Natural killer cell (primary cell): ENCODE results near the gene CEP104. TPM values are rescaled to one million over a fixed set of nuclear protein-coding genes. Genes with fewer than 3 reads are reported as not detected.

Experiments
- ATAC-seq, 3 donors: fragments of 150-1000 bp in 2 of 3; fragments of 200-7000 bp in 1 of 3; cut with Tn5 transposase; 1 replicate in 1 of 3; 2 replicates in 2 of 3; pipeline ENCODE4 v1.10.0; 2021; ENCODE audit warnings: mild to moderate bottlenecking in 2 of 3, moderate library complexity in 2 of 3
- DNase-seq, 2 donors: peaks; one replicate each; pipeline versions ENCODE4 v3.0.0 to v3.0.0-alpha.2; 2013 to 2021; ENCODE audit warnings: mixed read lengths in 1 of 2
- H3K27ac ChIP-seq: one replicate; pipeline ENCODE4 v1.5.1; 2013; ENCODE audit warnings: mild to moderate bottlenecking, low read length
- H3K27me3 ChIP-seq: one replicate; pipeline ENCODE4 v1.6.1; 2013; ENCODE audit warnings: low read length; ENCODE audit not compliant: control insufficient read depth, insufficient read depth
- H3K36me3 ChIP-seq: one replicate; pipeline ENCODE4 v1.6.1; 2013; ENCODE audit warnings: low read length; ENCODE audit not compliant: control insufficient read depth, insufficient read depth
- H3K4me1 ChIP-seq: one replicate; pipeline ENCODE4 v1.6.1; 2013; ENCODE audit warnings: low read length; ENCODE audit not compliant: control insufficient read depth, insufficient read depth
- H3K4me3 ChIP-seq: one replicate; pipeline ENCODE4 v1.5.1; 2013; ENCODE audit warnings: low read length
- H3K9me3 ChIP-seq: one replicate; pipeline ENCODE4 v1.6.1; 2013; ENCODE audit warnings: low read length; ENCODE audit not compliant: control insufficient read depth, insufficient read depth
- H3K27ac Mint-ChIP-seq, 2 donors: one replicate each; pipeline ENCODE4 v1.8.0; 2022; ENCODE audit warnings: mild to moderate bottlenecking in 2 of 2, mixed read lengths in 2 of 2, moderate library complexity in 1 of 2
- H3K27me3 Mint-ChIP-seq, 2 donors: one replicate each; pipeline ENCODE4 v1.8.0; 2022; ENCODE audit warnings: low read depth in 2 of 2, mixed read lengths in 2 of 2
- H3K36me3 Mint-ChIP-seq: one replicate; pipeline ENCODE4 v1.8.0; 2022; ENCODE audit warnings: mixed read lengths
- H3K4me1 Mint-ChIP-seq, 2 donors: one replicate each; pipeline ENCODE4 v1.8.0; 2022; ENCODE audit warnings: mixed read lengths in 2 of 2
- H3K4me3 Mint-ChIP-seq: one replicate; pipeline ENCODE4 v1.8.0; 2022; ENCODE audit warnings: mild to moderate bottlenecking, moderate library complexity, mixed read lengths
- H3K9me3 Mint-ChIP-seq, 2 donors: one replicate each; pipeline ENCODE4 v1.8.0; 2022; ENCODE audit warnings: mixed read lengths in 2 of 2
- CTCF ChIP-seq: fragments of 200-600 bp; IDR thresholded peaks from one replicate; pipeline ENCODE4 v1.8.0; 2022; ENCODE audit warnings: antibody characterized with exemption
- WGBS: methylation state at CpG from one replicate; pipeline ENCODE4 v1.1.7; 2013; ENCODE audit warnings: missing lambda C conversion rate; ENCODE audit not compliant: insufficient coverage; 5-methylcytosine and 5-hydroxymethylcytosine counted together
- intact Hi-C: fragments of 100-400 bp; cut with micrococcal nuclease; formaldehyde crosslinking; loops from one replicate; pipeline ENCODE4 v1.14.2; 2022
- total RNA-seq, 4 donors: library from RNA; stranded (reverse); fragments of 120-200 nt in 1 of 4; gene quantifications; one replicate each; pipeline versions ENCODE4 v1.2.3 to v1.2.4, GENCODE V29; 2013 to 2022

CEP104 gene
- total RNA-seq, 3 donors from 2014 or later (not counting 1 experiment from before 2014, with no cell fraction given) = 37.1 to 60.2 (median 51.8) TPM

- Mint-ChIP-seq H3K27me3 (no peaks in the 10 kb centered on the region), H3K27ac (peak overlapping the region in 1 of 2 donors; percentile 47), H3K9me3 (no peaks in the 10 kb centered on the region), H3K4me1 (no peaks in the 10 kb centered on the region), H3K36me3 (no peaks in the 10 kb centered on the region), H3K4me3 (no peak overlapping the region)
- H3K9me3 ChIP-seq = no peaks in the 10 kb centered on the region
- ATAC-seq = no peak
- H3K27me3 ChIP-seq = no peaks in the 10 kb centered on the region
- peaks cover 43% of the 10 kb centered on the region for H3K36me3 ChIP-seq
- DNase-seq = no peak
- TF ChIP-seq CTCF = no peak
- H3K4me1 ChIP-seq = no peaks in the 10 kb centered on the region
- intact Hi-C loops = no loop called here
- WGBS = 97% methylated on average over 15 of the region's 15 CpGs
- H3K27ac ChIP-seq = no peak overlapping the region
- no peak overlapping the region for H3K4me3 ChIP-seq
Measured at GRCh38 chr1:3821908-3822307, 35.1 kb downstream of the CEP104 start.

- no peak overlapping the region for H3K4me3 Mint-ChIP-seq
- H3K27me3 Mint-ChIP-seq = no peaks in the 10 kb centered on the region
- H3K36me3 Mint-ChIP-seq = no peaks in the 10 kb centered on the region
- TF ChIP-seq CTCF = no peak
- ATAC-seq (no peak), DNase-seq (no peak)
- H3K4me3 ChIP-seq = no peak overlapping the region
- H3K27me3 ChIP-seq = no peaks in the 10 kb centered on the region
- H3K9me3 ChIP-seq = no peaks in the 10 kb centered on the region
- H3K4me1 ChIP-seq = no peaks in the 10 kb centered on the region
- H3K27ac Mint-ChIP-seq = no peak overlapping the region
- WGBS = 93% methylated on average over 13 of the region's 13 CpGs
- no peaks in the 10 kb centered on the region for H3K4me1 Mint-ChIP-seq
- H3K9me3 Mint-ChIP-seq = no peaks in the 10 kb centered on the region
- H3K27ac ChIP-seq = no peak overlapping the region
- peaks cover 42% of the 10 kb centered on the region for H3K36me3 ChIP-seq
- intact Hi-C loops = no loop called here
Measured at GRCh38 chr1:3821447-3821846, 35.6 kb downstream of the CEP104 start.

- H3K27ac ChIP-seq = no peak overlapping the region
- no peaks in the 10 kb centered on the region for H3K9me3 ChIP-seq
- H3K36me3 ChIP-seq = peaks cover 37% of the 10 kb centered on the region
- H3K4me3 ChIP-seq = no peak overlapping the region
- Mint-ChIP-seq H3K27me3 (no peaks in the 10 kb centered on the region), H3K4me3 (no peak overlapping the region), H3K36me3 (no peaks in the 10 kb centered on the region), H3K27ac (no peak overlapping the region), H3K9me3 (no peaks in the 10 kb centered on the region), H3K4me1 (no peaks in the 10 kb centered on the region)
- 91% methylated on average over 6 of the region's 6 CpGs for WGBS
- no peaks in the 10 kb centered on the region for H3K4me1 ChIP-seq
- intact Hi-C loops = no loop called here
- DNase-seq (no peak), ATAC-seq (no peak)
- no peak for TF ChIP-seq CTCF
- no peaks in the 10 kb centered on the region for H3K27me3 ChIP-seq
Measured at GRCh38 chr1:3821004-3821403, 36.0 kb downstream of the CEP104 start.

GRCh38 chr1:3820316-3820715 is 36.7 kb downstream of the CEP104 start:
- Histone ChIP-seq H3K27ac (no peak overlapping the region), H3K36me3 (peaks cover 36% of the 10 kb centered on the region), H3K27me3 (no peaks in the 10 kb centered on the region), H3K4me1 (no peaks in the 10 kb centered on the region), H3K4me3 (no peak overlapping the region), H3K9me3 (no peaks in the 10 kb centered on the region)
- Mint-ChIP-seq H3K4me3 (no peak overlapping the region), H3K27me3 (no peaks in the 10 kb centered on the region), H3K27ac (no peak overlapping the region), H3K4me1 (no peaks in the 10 kb centered on the region), H3K9me3 (no peaks in the 10 kb centered on the region), H3K36me3 (no peaks in the 10 kb centered on the region)
- intact Hi-C loops = no loop called here
- no peak for TF ChIP-seq CTCF
- 95% methylated on average over 6 of the region's 8 CpGs for whole genome bisulfite sequencing
- ATAC-seq (no peak), DNase-seq (no peak)
